ENCODE measurements around the gene MEIS2. TPM values are rescaled to one million over a fixed set of nuclear protein-coding genes. Genes with fewer than 3 reads are reported as not detected.

The MEIS2 gene
- total RNA-seq, 2 experiments from 2014 or later, result not detected

- CTCF ChIA-PET, result interaction anchor here (0.6 kb wide), 1 partner anchor 1786 kb away, joined by 4 read pairs; no protein-coding TSS in a partner anchor
- Histone ChIP-seq H3K9me3 (ENCODE audit: control insufficient read depth in 1 of 2, insufficient read depth in 1 of 2, low read length in 2 of 2) (peaks cover 0 to 33% of the 10 kb centered on the region in 2 experiments), H3K4me3 (ENCODE audit: low read length) (no peak overlapping the region), H3K36me3 (ENCODE audit: insufficient read depth, low read length) (no peaks in the 10 kb centered on the region), H3K27ac (ENCODE audit: low read depth in 1 of 2, low read length in 2 of 2) (no peak overlapping the region), H3K4me1 (ENCODE audit: insufficient read depth, low read length) (peaks cover 27% of the 10 kb centered on the region), H3K27me3 (ENCODE audit: control insufficient read depth in 1 of 2, insufficient read depth in 2 of 2, low read length in 2 of 2) (peaks cover 53 to 81% of the 10 kb centered on the region in 2 experiments)
- TF ChIP-seq, protein P1, sequence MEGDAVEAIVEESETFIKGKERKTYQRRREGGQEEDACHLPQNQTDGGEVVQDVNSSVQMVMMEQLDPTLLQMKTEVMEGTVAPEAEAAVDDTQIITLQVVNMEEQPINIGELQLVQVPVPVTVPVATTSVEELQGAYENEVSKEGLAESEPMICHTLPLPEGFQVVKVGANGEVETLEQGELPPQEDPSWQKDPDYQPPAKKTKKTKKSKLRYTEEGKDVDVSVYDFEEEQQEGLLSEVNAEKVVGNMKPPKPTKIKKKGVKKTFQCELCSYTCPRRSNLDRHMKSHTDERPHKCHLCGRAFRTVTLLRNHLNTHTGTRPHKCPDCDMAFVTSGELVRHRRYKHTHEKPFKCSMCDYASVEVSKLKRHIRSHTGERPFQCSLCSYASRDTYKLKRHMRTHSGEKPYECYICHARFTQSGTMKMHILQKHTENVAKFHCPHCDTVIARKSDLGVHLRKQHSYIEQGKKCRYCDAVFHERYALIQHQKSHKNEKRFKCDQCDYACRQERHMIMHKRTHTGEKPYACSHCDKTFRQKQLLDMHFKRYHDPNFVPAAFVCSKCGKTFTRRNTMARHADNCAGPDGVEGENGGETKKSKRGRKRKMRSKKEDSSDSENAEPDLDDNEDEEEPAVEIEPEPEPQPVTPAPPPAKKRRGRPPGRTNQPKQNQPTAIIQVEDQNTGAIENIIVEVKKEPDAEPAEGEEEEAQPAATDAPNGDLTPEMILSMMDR (IDR thresholded peaks at IDR 0.05), result no peak
- no peaks in the 10 kb centered on the region for H3K9me3 Mint-ChIP-seq
- H3K36me3 Mint-ChIP-seq (ENCODE audit: low read depth), result no peaks in the 10 kb centered on the region
- ATAC-seq (ENCODE audit: poor library complexity), result no peak
- peaks cover 26% of the 10 kb centered on the region for H3K4me1 Mint-ChIP-seq (ENCODE audit: low read depth)
- no peak overlapping the region for H3K27ac Mint-ChIP-seq
- H3K27me3 Mint-ChIP-seq, result peaks cover 85% of the 10 kb centered on the region
- intact Hi-C loops (cut with DNase I, micrococcal nuclease), result no loop called here
- no peak overlapping the region for H3K4me3 Mint-ChIP-seq
- POLR2A ChIA-PET, result no interaction called here
- no peak for DNase-seq
These were observed 5.9 kb downstream of the MEIS2 start for GRCh38 chr15:37094333-37094914.

DNA sequence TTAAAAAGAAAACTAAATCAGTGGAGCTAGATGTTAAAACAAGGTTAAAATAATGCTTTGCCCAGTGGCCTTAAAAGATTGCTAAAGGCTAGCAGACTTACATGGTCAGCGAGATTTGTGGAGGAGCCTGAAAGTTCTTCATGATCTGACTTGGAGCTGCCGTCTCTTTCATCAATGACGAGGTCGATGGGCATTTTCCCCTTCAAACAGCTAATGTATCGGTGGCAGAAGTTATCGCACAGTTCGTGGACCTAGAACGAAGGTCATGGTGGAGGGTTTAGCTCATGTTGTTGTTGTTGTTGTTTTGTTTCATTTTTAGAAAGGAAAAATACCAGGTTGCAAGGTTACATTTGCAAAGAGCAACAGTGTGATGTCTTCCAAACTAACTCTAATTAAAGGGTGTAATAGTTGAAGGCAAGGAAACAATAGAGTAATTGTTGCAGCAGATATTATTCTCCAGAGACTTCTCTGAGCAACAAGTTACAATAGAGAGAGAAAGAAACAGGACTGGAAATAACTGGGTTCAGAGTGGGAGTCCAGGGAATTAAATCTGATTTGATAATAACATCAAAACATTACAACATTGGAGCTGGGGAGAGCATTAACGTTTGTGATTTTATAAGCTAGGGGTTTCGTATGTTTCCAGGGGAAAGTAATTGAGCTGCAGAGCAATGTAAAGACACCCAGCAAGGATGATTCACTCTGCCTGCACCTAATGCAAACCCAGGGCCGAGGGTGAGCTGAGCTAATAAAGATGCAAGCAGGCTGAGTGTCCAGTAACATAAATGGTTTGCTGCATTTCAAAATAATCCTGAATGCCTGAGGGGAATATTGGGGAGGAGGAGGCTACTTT lies 6.6 kb downstream of the MEIS2 start:
- H3K27me3 ChIP-seq (ENCODE audit: control insufficient read depth in 1 of 2, insufficient read depth in 2 of 2, low read length in 2 of 2), result peaks cover 48 to 76% of the 10 kb centered on the region in 2 experiments
- intact Hi-C loops (cut with DNase I, micrococcal nuclease), result no loop called here

GRCh38 chr15:37090543-37091175 lies 9.7 kb downstream of the MEIS2 start:
- ATAC-seq (ENCODE audit: poor library complexity), result no peak
- intact Hi-C loops (cut with DNase I, micrococcal nuclease), result no loop called here
- TF ChIP-seq, protein P1 (IDR thresholded peaks at IDR 0.05), result no peak
- H3K9me3 Mint-ChIP-seq, result no peaks in the 10 kb centered on the region
- Histone ChIP-seq H3K4me3 (ENCODE audit: low read length) (no peak overlapping the region), H3K36me3 (ENCODE audit: insufficient read depth, low read length) (no peaks in the 10 kb centered on the region), H3K9me3 (ENCODE audit: control insufficient read depth in 1 of 2, insufficient read depth in 1 of 2, low read length in 2 of 2) (peaks cover 0 to 6% of the 10 kb centered on the region in 2 experiments), H3K27ac (ENCODE audit: low read depth in 1 of 2, low read length in 2 of 2) (no peak overlapping the region), H3K4me1 (ENCODE audit: insufficient read depth, low read length) (peaks cover 3% of the 10 kb centered on the region), H3K27me3 (ENCODE audit: control insufficient read depth in 1 of 2, insufficient read depth in 2 of 2, low read length in 2 of 2) (peaks cover 20 to 52% of the 10 kb centered on the region in 2 experiments)
- CTCF ChIA-PET, result no interaction called here
- H3K27ac Mint-ChIP-seq, result no peak overlapping the region
- H3K4me1 Mint-ChIP-seq (ENCODE audit: low read depth), result no peaks in the 10 kb centered on the region
- H3K4me3 Mint-ChIP-seq, result no peak overlapping the region
- POLR2A ChIA-PET, result no interaction called here
- H3K27me3 Mint-ChIP-seq, result peaks cover 62% of the 10 kb centered on the region
- no peak for DNase-seq
- no peaks in the 10 kb centered on the region for H3K36me3 Mint-ChIP-seq (ENCODE audit: low read depth)

More for the DNA sequence above, 6.6 kb downstream of the MEIS2 start:
- H3K9me3 Mint-ChIP-seq, result no peaks in the 10 kb centered on the region
- peaks cover 19% of the 10 kb centered on the region for H3K4me1 Mint-ChIP-seq (ENCODE audit: low read depth)
- no peak overlapping the region for H3K27ac Mint-ChIP-seq
- no peaks in the 10 kb centered on the region for H3K36me3 Mint-ChIP-seq (ENCODE audit: low read depth)
- Histone ChIP-seq H3K9me3 (ENCODE audit: control insufficient read depth in 1 of 2, insufficient read depth in 1 of 2, low read length in 2 of 2) (peaks cover 0 to 33% of the 10 kb centered on the region in 2 experiments), H3K4me3 (ENCODE audit: low read length) (no peak overlapping the region), H3K27ac (ENCODE audit: low read depth in 1 of 2, low read length in 2 of 2) (no peak overlapping the region), H3K4me1 (ENCODE audit: insufficient read depth, low read length) (peaks cover 21% of the 10 kb centered on the region), H3K36me3 (ENCODE audit: insufficient read depth, low read length) (no peaks in the 10 kb centered on the region)
- POLR2A ChIA-PET, result no interaction called here
- CTCF ChIA-PET, result no interaction called here
- ATAC-seq (ENCODE audit: poor library complexity), result no peak
- TF ChIP-seq, protein P1 (IDR thresholded peaks at IDR 0.05), result no peak
- DNase-seq, result no peak
- H3K4me3 Mint-ChIP-seq, result no peak overlapping the region
- peaks cover 78% of the 10 kb centered on the region for H3K27me3 Mint-ChIP-seq
